ENCODE data around the gene CRELD1.
"Not testable (repeated sequence)": the region's sequence is repeated elsewhere in the genome, so short reads cannot be mapped to it uniquely, and the experiment has no call there.

- TF ChIP-seq, protein P1, sequence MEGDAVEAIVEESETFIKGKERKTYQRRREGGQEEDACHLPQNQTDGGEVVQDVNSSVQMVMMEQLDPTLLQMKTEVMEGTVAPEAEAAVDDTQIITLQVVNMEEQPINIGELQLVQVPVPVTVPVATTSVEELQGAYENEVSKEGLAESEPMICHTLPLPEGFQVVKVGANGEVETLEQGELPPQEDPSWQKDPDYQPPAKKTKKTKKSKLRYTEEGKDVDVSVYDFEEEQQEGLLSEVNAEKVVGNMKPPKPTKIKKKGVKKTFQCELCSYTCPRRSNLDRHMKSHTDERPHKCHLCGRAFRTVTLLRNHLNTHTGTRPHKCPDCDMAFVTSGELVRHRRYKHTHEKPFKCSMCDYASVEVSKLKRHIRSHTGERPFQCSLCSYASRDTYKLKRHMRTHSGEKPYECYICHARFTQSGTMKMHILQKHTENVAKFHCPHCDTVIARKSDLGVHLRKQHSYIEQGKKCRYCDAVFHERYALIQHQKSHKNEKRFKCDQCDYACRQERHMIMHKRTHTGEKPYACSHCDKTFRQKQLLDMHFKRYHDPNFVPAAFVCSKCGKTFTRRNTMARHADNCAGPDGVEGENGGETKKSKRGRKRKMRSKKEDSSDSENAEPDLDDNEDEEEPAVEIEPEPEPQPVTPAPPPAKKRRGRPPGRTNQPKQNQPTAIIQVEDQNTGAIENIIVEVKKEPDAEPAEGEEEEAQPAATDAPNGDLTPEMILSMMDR (CRISPR knock-in tag; IDR thresholded peaks at IDR 0.05) = not testable (repeated sequence)
- not testable (repeated sequence) for TF ChIP-seq POLR2A (IDR thresholded peaks at IDR 0.05; ENCODE audit: insufficient read depth in 1 of 2, low read depth in 2 of 2, low read length in 2 of 2); FOXK1 (CRISPR knock-in tag; IDR thresholded peaks at IDR 0.05; ENCODE audit: borderline replicate concordance, low read depth)
These were observed 32.6 kb upstream of the CRELD1 start for GRCh38 chr3:9900965-9901415.
